B cell (primary cell): ENCODE measurements around the gene SFXN5. TPM values are rescaled to one million over a fixed set of nuclear protein-coding genes. Genes with fewer than 3 reads are reported as not detected.

Experiments
- ATAC-seq: fragments of 200-7000 bp; cut with Tn5 transposase; one replicate; pipeline ENCODE4 v1.10.0; 2021; ENCODE audit warnings: low read depth, mild to moderate bottlenecking, moderate number of reproducible peaks, moderate library complexity
- CTCF ChIA-PET: fragments of 350-600 bp; sonication (Branson Sonifier 250); formaldehyde crosslinking; loops from one replicate; lab custom pipeline; 2021; ENCODE audit warnings: antibody characterized with exemption, inconsistent platforms; lab: Charles Lee
- POLR2A ChIA-PET: fragments of 350-600 bp; sonication (Branson Sonifier 250); formaldehyde crosslinking; loops from one replicate; lab custom pipeline; 2021; ENCODE audit warnings: antibody characterized with exemption; lab: Charles Lee
- DNase-seq: peaks from one replicate; pipeline ENCODE4 v3.0.0; 2013
- H2AFZ ChIP-seq: 2 replicates; pipeline ENCODE4 v1.6.1; 2012; ENCODE audit warnings: mild to moderate bottlenecking, low read depth, low read length; ENCODE audit not compliant: insufficient read depth, poor library complexity, severe bottlenecking
- H3K27ac ChIP-seq, 2 donors: 1 replicate in 1 of 2; 2 replicates in 1 of 2; pipeline ENCODE4 v1.5.1; 2012 to 2013; ENCODE audit warnings: low read length in 2 of 2, mild to moderate bottlenecking in 2 of 2, moderate library complexity in 1 of 2
- H3K27me3 ChIP-seq, 4 experiments: fragments of 200-600 bp in 1 of 4; sonication (generic) in 1 of 4; replicated peaks in 1 of 4; 1 replicate in 2 of 4; 2 replicates in 2 of 4; pipeline versions ENCODE4 v1.6.1 to v1.7.0; 2013 to 2016; ENCODE audit warnings: low read length in 3 of 4, mild to moderate bottlenecking in 2 of 4, mixed read lengths in 1 of 4, moderate library complexity in 1 of 4; ENCODE audit not compliant: insufficient read depth in 4 of 4, control insufficient read depth in 3 of 4; ENCODE audit errors: control extremely low read depth in 1 of 4
- H3K36me3 ChIP-seq, 2 experiments: replicated peaks in 1 of 2; 1 replicate in 1 of 2; 2 replicates in 1 of 2; pipeline versions ENCODE4 v1.6.1 to v1.7.1; 2013; ENCODE audit warnings: low read length in 1 of 2; ENCODE audit not compliant: insufficient read depth in 2 of 2, control insufficient read depth in 1 of 2; ENCODE audit errors: control extremely low read depth in 1 of 2, extremely low read depth in 1 of 2
- H3K4me1 ChIP-seq, 2 donors: fragments of 200-600 bp in 1 of 2; sonication (generic) in 1 of 2; 1 replicate in 1 of 2; 2 replicates in 1 of 2; pipeline versions ENCODE4 v1.5.1 to v1.6.1; 2013 to 2017; ENCODE audit warnings: low read length in 2 of 2; ENCODE audit not compliant: control insufficient read depth in 2 of 2, insufficient read depth in 2 of 2
- H3K4me2 ChIP-seq: replicated peaks from 2 replicates; pipeline ENCODE3; 2012; ENCODE audit warnings: mild to moderate bottlenecking, low read depth, low read length; ENCODE audit not compliant: poor library complexity, severe bottlenecking
- H3K4me3 ChIP-seq, 5 experiments: fragments of 200-600 bp in 1 of 5; sonication (generic) in 1 of 5; 1 replicate in 3 of 5; 2 replicates in 2 of 5; pipeline versions ENCODE4 v1.5.1 to v1.7.0; 2011 to 2016; ENCODE audit warnings: low read length in 4 of 5, mild to moderate bottlenecking in 4 of 5, low read depth in 2 of 5, control low read depth in 1 of 5, moderate library complexity in 1 of 5; ENCODE audit not compliant: insufficient read depth in 1 of 5; ENCODE audit errors: control extremely low read depth in 1 of 5, extremely low read depth in 1 of 5
- H3K79me2 ChIP-seq: fragments of 200-600 bp; sonication (generic); one replicate; pipeline ENCODE4 v1.6.0; 2016; ENCODE audit warnings: low read length; ENCODE audit not compliant: control insufficient read depth, insufficient read depth
- H3K9ac ChIP-seq: fragments of 200-600 bp; sonication (generic); 2 replicates; pipeline ENCODE4 v1.6.1; 2017; ENCODE audit warnings: mild to moderate bottlenecking, low read length, moderate library complexity
- H3K9me3 ChIP-seq, 3 donors: one replicate each; pipeline versions ENCODE4 v1.6.1 to v1.7.1; 2013; ENCODE audit warnings: low read length in 2 of 3; ENCODE audit not compliant: control insufficient read depth in 2 of 3, insufficient read depth in 1 of 3; ENCODE audit errors: control extremely low read depth in 1 of 3
- H4K20me1 ChIP-seq: 2 replicates; pipeline ENCODE4 v1.6.0; 2012; ENCODE audit warnings: mild to moderate bottlenecking, low read length; ENCODE audit not compliant: insufficient read depth, control insufficient read depth, poor library complexity, severe bottlenecking
- H3K27ac Mint-ChIP-seq: one replicate; pipeline ENCODE4 v1.8.0; 2021; ENCODE audit warnings: mixed read lengths
- H3K27me3 Mint-ChIP-seq: one replicate; pipeline ENCODE4 v1.8.0; 2021; ENCODE audit warnings: mixed read lengths
- H3K4me1 Mint-ChIP-seq: one replicate; pipeline ENCODE4 v1.8.0; 2021; ENCODE audit warnings: mixed read lengths
- H3K4me3 Mint-ChIP-seq: one replicate; pipeline ENCODE4 v1.8.0; 2021; ENCODE audit warnings: mixed read lengths
- H3K9me3 Mint-ChIP-seq: one replicate; pipeline ENCODE4 v1.8.0; 2022; ENCODE audit warnings: mixed read lengths; ENCODE audit not compliant: insufficient read depth
- CTCF ChIP-seq: fragments of 200-600 bp; IDR thresholded peaks from one replicate; pipeline ENCODE4 v1.8.0; 2022; ENCODE audit warnings: antibody characterized with exemption, mild to moderate bottlenecking
- EZH2 ChIP-seq: IDR thresholded peaks from 2 replicates; pipeline ENCODE4 v1.6.1; 2012; ENCODE audit warnings: borderline replicate concordance, low read depth, mild to moderate bottlenecking, moderate library complexity, low read length; ENCODE audit not compliant: insufficient read depth, poor library complexity, severe bottlenecking
- WGBS: methylation state at CpG from one replicate; pipeline ENCODE4 v1.1.5; 2013; ENCODE audit warnings: missing lambda C conversion rate; ENCODE audit not compliant: insufficient coverage; 5-methylcytosine and 5-hydroxymethylcytosine counted together
- intact Hi-C: fragments of 100-400 bp; cut with micrococcal nuclease; formaldehyde crosslinking; loops from one replicate; pipeline ENCODE4 v1.10.0; 2022
- polyA plus RNA-seq: library from polyadenylated mRNA; depleted of rRNA; stranded (reverse); fragments of >200 nt; gene quantifications from 2 replicates; pipeline ENCODE4 v1.2.3, GENCODE V29; 2012
- total RNA-seq, 2 donors: library from RNA; stranded (reverse); fragments of 120-200 nt in 1 of 2; gene quantifications; 1 replicate in 1 of 2; 2 replicates in 1 of 2; pipeline versions ENCODE4 v1.2.3 to v1.2.4, GENCODE V29; 2013 to 2022

The SFXN5 gene
- total and polyA plus RNA-seq, 2 donors (not counting 1 experiment from before 2014, with no cell fraction given): 8.0 to 16.9 TPM

GRCh38 chr2:73084971-73085370 lies 13.5 kb upstream of the SFXN5 start:
- no peak for ATAC-seq
- WGBS: 83% methylated on average over 2 of the region's 3 CpGs
- no peaks in the 10 kb centered on the region for H3K9me3 Mint-ChIP-seq
- Histone ChIP-seq H3K9ac (no peak overlapping the region), H3K9me3 (no peaks in the 10 kb centered on the region), H3K27ac (no peak overlapping the region), H4K20me1 (no peaks in the 10 kb centered on the region), H3K4me1 (no peaks in the 10 kb centered on the region), H2AFZ (no peak overlapping the region), H3K4me3 (no peak overlapping the region), H3K27me3 (peaks cover 0 to 7% (median 2%) of the 10 kb centered on the region in 4 experiments), H3K4me2 (no peak overlapping the region), H3K36me3 (no peaks in the 10 kb centered on the region), H3K79me2 (no peaks in the 10 kb centered on the region)
- intact Hi-C loops: loop anchor here (1.0 kb wide), 4 partner anchors 78 to 127 kb away; no protein-coding TSS in a partner anchor
- no peak for TF ChIP-seq CTCF
- TF ChIP-seq EZH2: no peak
- peaks cover 11% of the 10 kb centered on the region for H3K27me3 Mint-ChIP-seq
- CTCF ChIA-PET: interaction anchor here (1.0 to 6.2 kb wide), 12 partner anchors 8 to 128 kb away, joined by 3 to 62 read pairs (median 4); partner anchors contain the start of genes RAB11FIP5 and SMYD5
- no peak overlapping the region for H3K4me3 Mint-ChIP-seq
- DNase-seq: no peak
- no peaks in the 10 kb centered on the region for H3K4me1 Mint-ChIP-seq
- POLR2A ChIA-PET: no interaction called here
- no peak overlapping the region for H3K27ac Mint-ChIP-seq

DNA sequence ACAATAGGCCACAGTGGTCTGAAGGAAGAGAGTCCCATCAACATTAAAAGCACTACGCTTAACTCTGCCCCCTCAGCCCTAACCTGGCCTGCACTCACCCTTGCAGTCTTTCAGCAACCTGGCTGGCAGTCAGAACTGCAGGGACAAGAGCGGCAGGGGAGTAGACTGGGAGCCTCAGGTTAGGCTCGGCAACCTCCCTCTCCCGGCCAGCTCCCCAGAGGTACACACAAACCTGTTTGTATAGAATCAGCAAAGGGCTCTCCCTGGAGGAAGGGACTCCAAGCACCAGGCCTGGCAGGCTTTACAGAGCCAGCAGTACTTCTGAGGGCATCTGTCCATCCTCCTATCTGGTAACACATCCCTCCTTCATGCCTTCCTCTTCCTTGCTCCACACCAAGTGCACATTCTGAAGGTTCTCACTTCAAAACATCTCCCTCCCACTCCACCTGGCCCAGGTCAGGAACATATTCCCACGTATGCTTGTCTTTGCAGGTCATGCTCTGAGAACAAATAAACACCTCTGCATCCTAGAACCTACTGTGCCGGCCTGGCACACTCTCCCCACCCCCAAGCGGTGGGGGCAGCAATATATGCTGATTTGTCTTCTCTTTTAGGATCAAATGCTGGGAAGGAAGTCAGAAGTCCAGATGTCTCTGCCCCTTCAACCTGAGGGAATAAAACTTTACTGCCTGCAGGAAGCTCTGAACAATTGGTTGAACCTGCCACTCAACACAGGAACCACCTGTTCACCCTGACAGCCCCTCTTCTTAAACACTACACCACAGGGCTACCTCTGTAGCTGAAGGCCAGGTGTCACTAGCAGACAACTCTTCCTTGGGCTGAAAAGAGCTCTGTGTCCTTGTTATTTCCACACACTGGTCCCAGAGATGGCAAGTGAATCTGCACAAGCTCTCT lies 12.6 kb upstream of the SFXN5 start:
- intact Hi-C loops: no loop called here
- Histone ChIP-seq H3K4me3 (no peak overlapping the region), H2AFZ (no peak overlapping the region), H3K27me3 (peaks cover 0 to 7% (median 2%) of the 10 kb centered on the region in 4 experiments), H3K9me3 (no peaks in the 10 kb centered on the region), H4K20me1 (no peaks in the 10 kb centered on the region), H3K9ac (no peak overlapping the region), H3K79me2 (no peaks in the 10 kb centered on the region), H3K4me2 (no peak overlapping the region), H3K27ac (no peak overlapping the region), H3K36me3 (no peaks in the 10 kb centered on the region), H3K4me1 (no peaks in the 10 kb centered on the region)
- H3K4me3 Mint-ChIP-seq: no peak overlapping the region
- ATAC-seq (no peak), DNase-seq (no peak)
- no peak overlapping the region for H3K27ac Mint-ChIP-seq
- 82% methylated on average over 5 of the region's 7 CpGs for WGBS
- CTCF ChIA-PET: interaction anchor here (1.2 to 6.2 kb wide), 8 partner anchors 15 to 129 kb away, joined by 3 to 62 read pairs (median 6); partner anchors contain the start of gene SMYD5
- TF ChIP-seq CTCF (no peak), EZH2 (no peak)
- H3K4me1 Mint-ChIP-seq: no peaks in the 10 kb centered on the region
- POLR2A ChIA-PET: no interaction called here
- peaks cover 15% of the 10 kb centered on the region for H3K27me3 Mint-ChIP-seq
- H3K9me3 Mint-ChIP-seq: no peaks in the 10 kb centered on the region
